IMR-90 (cell line): Measurements from ENCODE around the gene CCDC85B. TPM values are rescaled to one million over a fixed set of nuclear protein-coding genes. Genes with fewer than 3 reads are reported as not detected.

Source experiments
- BHLHE40 ChIP-seq: fragments of 150-350 bp; IDR thresholded peaks from 2 replicates; pipeline ENCODE4 v1.6.1; 2016; ENCODE audit warnings: mild to moderate bottlenecking, low read depth, low read length
- RFX5 ChIP-seq: IDR thresholded peaks from 2 replicates; pipeline ENCODE4 v1.8.0; 2012; ENCODE audit warnings: low read depth, mild to moderate bottlenecking, low read length, moderate library complexity
- polyA plus RNA-seq, 3 experiments: library from polyadenylated mRNA; depleted of rRNA; stranded (reverse); fragments of >200 nt; gene quantifications; 2 replicates each; pipeline ENCODE4 v1.2.3, GENCODE V29; 2012; ENCODE audit warnings: low replicate concordance in 1 of 3
- total RNA-seq: library from RNA; depleted of rRNA; stranded (reverse); fragments of >200 nt; gene quantifications from 2 replicates; pipeline ENCODE4 v1.2.3, GENCODE V29; 2012
- TF ChIP-seq, protein P1 (sequence below): conservative IDR thresholded peaks from 2 replicates; pipeline ENCODE4 v1.5.1; 2012; ENCODE audit warnings: mild to moderate bottlenecking, low read depth, low read length, improper control_type of control experiment

Gene CCDC85B
- total and polyA plus RNA-seq, 2 of the 4 experiments (the other 2 are of a cell fraction), result 17.6 to 35.4 TPM

DNA sequence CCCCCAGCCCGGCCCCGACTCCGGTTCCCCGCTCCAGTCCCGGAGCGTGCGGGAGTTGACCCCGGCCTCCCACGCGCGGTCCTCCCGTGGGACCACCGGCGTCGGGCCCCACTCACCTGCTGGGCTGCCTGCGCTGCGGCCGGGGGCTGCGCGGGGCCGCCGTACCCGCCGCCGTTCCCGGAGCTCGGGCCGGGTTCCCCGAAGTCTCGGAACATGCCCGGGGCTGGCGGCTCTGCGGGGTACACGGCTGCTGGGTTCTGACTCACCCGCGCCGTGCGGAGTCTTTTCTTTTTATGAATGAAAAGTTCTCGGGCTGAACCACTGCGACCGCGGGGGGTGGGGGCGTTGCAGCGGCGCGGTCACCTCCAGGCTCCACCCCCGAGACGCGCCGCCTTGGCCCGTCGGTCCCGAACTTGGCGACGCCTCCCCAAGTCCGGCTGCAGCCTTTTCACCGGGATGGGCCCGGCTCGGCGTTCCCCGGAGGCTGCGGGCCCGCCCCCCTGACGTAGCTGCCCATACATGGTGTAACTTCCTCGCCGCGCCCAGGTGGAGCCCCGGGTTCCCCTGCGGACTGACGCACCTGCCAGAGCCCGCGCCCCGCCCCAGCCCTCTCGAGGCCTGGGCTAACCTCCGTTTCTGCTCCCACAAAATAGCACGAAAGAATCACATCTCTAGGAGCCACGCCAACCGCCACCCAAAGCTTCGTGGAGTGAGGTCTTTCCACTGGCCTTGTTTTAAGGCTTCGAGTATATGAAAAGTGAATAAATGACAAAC is 9.8 kb downstream of the CCDC85B start, which contains the start of gene FOSL1 (continued):
- TF ChIP-seq, protein P1, sequence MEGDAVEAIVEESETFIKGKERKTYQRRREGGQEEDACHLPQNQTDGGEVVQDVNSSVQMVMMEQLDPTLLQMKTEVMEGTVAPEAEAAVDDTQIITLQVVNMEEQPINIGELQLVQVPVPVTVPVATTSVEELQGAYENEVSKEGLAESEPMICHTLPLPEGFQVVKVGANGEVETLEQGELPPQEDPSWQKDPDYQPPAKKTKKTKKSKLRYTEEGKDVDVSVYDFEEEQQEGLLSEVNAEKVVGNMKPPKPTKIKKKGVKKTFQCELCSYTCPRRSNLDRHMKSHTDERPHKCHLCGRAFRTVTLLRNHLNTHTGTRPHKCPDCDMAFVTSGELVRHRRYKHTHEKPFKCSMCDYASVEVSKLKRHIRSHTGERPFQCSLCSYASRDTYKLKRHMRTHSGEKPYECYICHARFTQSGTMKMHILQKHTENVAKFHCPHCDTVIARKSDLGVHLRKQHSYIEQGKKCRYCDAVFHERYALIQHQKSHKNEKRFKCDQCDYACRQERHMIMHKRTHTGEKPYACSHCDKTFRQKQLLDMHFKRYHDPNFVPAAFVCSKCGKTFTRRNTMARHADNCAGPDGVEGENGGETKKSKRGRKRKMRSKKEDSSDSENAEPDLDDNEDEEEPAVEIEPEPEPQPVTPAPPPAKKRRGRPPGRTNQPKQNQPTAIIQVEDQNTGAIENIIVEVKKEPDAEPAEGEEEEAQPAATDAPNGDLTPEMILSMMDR, result no peak
- peak; percentile 94 for TF ChIP-seq BHLHE40
- TF ChIP-seq RFX5, result no peak
